Left cardiac atrium (tissue), 4 donors: ENCODE measurements around the gene DNPH1. TPM values are rescaled to one million over a fixed set of nuclear protein-coding genes. Genes with fewer than 3 reads are reported as not detected.

ENCODE experiments used
- ATAC-seq, 2 donors: fragments of 200-7000 bp; cut with Tn5 transposase; one replicate each; pipeline ENCODE4 v1.9.1; 2020; ENCODE audit warnings: mild to moderate bottlenecking in 2 of 2, moderate library complexity in 2 of 2
- DNase-seq: peaks from one replicate; pipeline ENCODE4 v3.0.0-alpha.2; 2020
- intact Hi-C, 2 donors: fragments of 100-400 bp; cut with DNase I; formaldehyde crosslinking; loops; one replicate each; pipeline versions ENCODE4 v1.14.1 to v1.15.1; 2022 to 2023
- total RNA-seq, 2 donors: library from RNA; stranded (reverse); fragmentation: NEBNext Ultra II Directional; extraction: Animal tissue kit (Norgen Biotek cat#: 25700); gene quantifications; one replicate each; pipeline ENCODE4 v1.2.1, GENCODE V29; 2021
- donor health status: DM: no; HTN: yes; CAD: no.
- donor health status: DM: no; HTN: yes; CAD: no; lungs with severe emphysema.
- donor health status: DM: yes; HTN: yes; CAD: no.
- donor health status: Dilated cardiomyopathy.

DNPH1 gene
- total RNA-seq, 2 donors from 2014 or later = 22.7 to 35.4 TPM

GRCh38 chr6:43193929-43194328, 35.4 kb downstream of the DNPH1 start:
- intact Hi-C loops = no loop called here
- no peak for DNase-seq
- no peak for ATAC-seq

- intact Hi-C loops = no loop called here
- DNase-seq (no peak), ATAC-seq (no peak)
Observed at GRCh38 chr6:43192911-43193310, 36.4 kb downstream of the DNPH1 start.

GRCh38 chr6:43189776-43190304, 39.4 kb downstream of the DNPH1 start:
- ATAC-seq = no peak
- intact Hi-C loops = no loop called here
- no peak for DNase-seq

- ATAC-seq (no peak), DNase-seq (no peak)
- intact Hi-C loops = no loop called here
Observed at GRCh38 chr6:43188426-43188825, 40.9 kb downstream of the DNPH1 start.

- DNase-seq (no peak), ATAC-seq (no peak)
- intact Hi-C loops = no loop called here
Observed at GRCh38 chr6:43187821-43188220, 41.5 kb downstream of the DNPH1 start.

- intact Hi-C loops = no loop called here
- no peak for ATAC-seq
- no peak for DNase-seq
Observed at GRCh38 chr6:43186706-43187105, 42.6 kb downstream of the DNPH1 start.

- DNase-seq (no peak), ATAC-seq (no peak)
- intact Hi-C loops = no loop called here
Observed at GRCh38 chr6:43186019-43186418, 43.3 kb downstream of the DNPH1 start.

- DNase-seq = no peak
- intact Hi-C loops = no loop called here
- ATAC-seq = no peak
Observed at GRCh38 chr6:43185391-43185985, 43.8 kb downstream of the DNPH1 start.

- no peak for ATAC-seq
- DNase-seq = no peak
- intact Hi-C loops = no loop called here
Observed at GRCh38 chr6:43184268-43184985, 44.9 kb downstream of the DNPH1 start.

- DNase-seq = no peak
- ATAC-seq = no peak
- intact Hi-C loops = no loop called here
Observed at GRCh38 chr6:43183441-43183840, 45.8 kb downstream of the DNPH1 start.

- ATAC-seq = peak; percentile 97 to 99
- intact Hi-C loops = no loop called here
Observed at GRCh38 chr6:43181942-43182860, 47.1 kb downstream of the DNPH1 start, which contains the start of gene CUL9. CUL9 (plus strand) TSS chr6:43182196; CDS start chr6:43184311, 2,115 bp downstream.

GRCh38 chr6:43181621-43181941, 47.7 kb downstream of the DNPH1 start:
- DNase-seq = no peak
- no peak for ATAC-seq
- intact Hi-C loops = no loop called here

More at GRCh38 chr6:43181942-43182860, 47.1 kb downstream of the DNPH1 start, which contains the start of gene CUL9:
- DNase-seq = peak; percentile 93

- DNase-seq (no peak), ATAC-seq (no peak)
- intact Hi-C loops = no loop called here
Observed at GRCh38 chr6:43180985-43181384, 48.3 kb downstream of the DNPH1 start.

GRCh38 chr6:43180058-43180457, 49.2 kb downstream of the DNPH1 start:
- ATAC-seq = no peak
- intact Hi-C loops = no loop called here
- no peak for DNase-seq

GRCh38 chr6:43178951-43179830, 50.1 kb downstream of the DNPH1 start:
- no peak for ATAC-seq
- intact Hi-C loops = no loop called here
- no peak for DNase-seq

GRCh38 chr6:43178150-43178549, 51.1 kb downstream of the DNPH1 start:
- intact Hi-C loops = no loop called here

GRCh38 chr6:43176423-43176786, 52.9 kb downstream of the DNPH1 start:
- intact Hi-C loops = no loop called here
- no peak for ATAC-seq
- no peak for DNase-seq

More at GRCh38 chr6:43178150-43178549, 51.1 kb downstream of the DNPH1 start:
- no peak for ATAC-seq
- no peak for DNase-seq

- DNase-seq (no peak), ATAC-seq (no peak)
- intact Hi-C loops = no loop called here
Observed at GRCh38 chr6:43175676-43176422, 53.4 kb downstream of the DNPH1 start.
